Neural crest cell (in vitro differentiated cells): Measurements from ENCODE around the gene CCL13. TPM values are rescaled to one million over a fixed set of nuclear protein-coding genes. Genes with fewer than 3 reads are reported as not detected.

Experiments used
- DNase-seq: peaks from one replicate; pipeline ENCODE4 v3.0.0; 2021; ENCODE audit warnings: low read depth, mixed read lengths, low spot score
- H3K27ac Mint-ChIP-seq: one replicate; pipeline ENCODE4 v1.8.0; 2021; ENCODE audit warnings: mild to moderate bottlenecking, mixed read lengths; ENCODE audit not compliant: unreplicated experiment
- H3K27me3 Mint-ChIP-seq: 2 replicates; pipeline ENCODE4 v1.8.0; 2021; ENCODE audit warnings: low read depth, mild to moderate bottlenecking, mixed read lengths
- H3K36me3 Mint-ChIP-seq: 2 replicates; pipeline ENCODE4 v1.8.0; 2021; ENCODE audit warnings: low read depth, mild to moderate bottlenecking, mixed read lengths
- H3K4me1 Mint-ChIP-seq: 2 replicates; pipeline ENCODE4 v1.8.0; 2021; ENCODE audit warnings: mixed read lengths
- H3K4me3 Mint-ChIP-seq: one replicate; pipeline ENCODE4 v1.8.0; 2021; ENCODE audit warnings: mild to moderate bottlenecking, mixed read lengths
- H3K9me3 Mint-ChIP-seq: 2 replicates; pipeline ENCODE4 v1.8.0; 2021; ENCODE audit warnings: mixed read lengths
- total RNA-seq: library from RNA; stranded (reverse); gene quantifications from 2 replicates; pipeline ENCODE4 v1.2.1, GENCODE V29; 2021
- TF ChIP-seq, protein P1 (sequence below): fragments of 200-600 bp; sonication (generic); conservative IDR thresholded peaks from 2 replicates; pipeline ENCODE4 v1.5.0; 2021; ENCODE audit warnings: antibody characterized with exemption, mild to moderate bottlenecking

Gene CCL13
- total RNA-seq, 1 donor from 2014 or later = not detected

DNA sequence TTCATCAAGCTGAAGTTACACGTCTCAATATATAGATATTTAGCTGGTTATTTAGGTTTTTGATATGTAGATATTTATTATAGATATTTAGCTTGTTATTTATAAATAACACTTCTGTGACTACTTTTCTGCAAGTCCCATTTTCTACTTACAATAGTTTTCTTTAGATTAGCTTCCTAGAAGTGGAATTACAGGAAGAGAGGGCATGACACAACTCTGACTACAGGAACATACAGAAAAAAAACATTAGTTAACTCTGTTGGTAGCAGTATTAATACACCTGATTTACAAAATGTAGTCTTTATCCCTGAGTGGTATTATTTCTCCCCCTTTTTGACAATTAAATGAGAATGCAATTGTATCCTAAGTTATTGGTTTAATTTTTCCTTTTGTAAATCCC lies 28.0 kb downstream of the CCL13 start:
- no peak for DNase-seq
- Mint-ChIP-seq H3K36me3 (no peaks in the 10 kb centered on the region), H3K27me3 (peaks cover 28% of the 10 kb centered on the region), H3K27ac (no peak overlapping the region), H3K4me3 (no peak overlapping the region), H3K4me1 (no peaks in the 10 kb centered on the region), H3K9me3 (no peaks in the 10 kb centered on the region)
- TF ChIP-seq, protein P1, sequence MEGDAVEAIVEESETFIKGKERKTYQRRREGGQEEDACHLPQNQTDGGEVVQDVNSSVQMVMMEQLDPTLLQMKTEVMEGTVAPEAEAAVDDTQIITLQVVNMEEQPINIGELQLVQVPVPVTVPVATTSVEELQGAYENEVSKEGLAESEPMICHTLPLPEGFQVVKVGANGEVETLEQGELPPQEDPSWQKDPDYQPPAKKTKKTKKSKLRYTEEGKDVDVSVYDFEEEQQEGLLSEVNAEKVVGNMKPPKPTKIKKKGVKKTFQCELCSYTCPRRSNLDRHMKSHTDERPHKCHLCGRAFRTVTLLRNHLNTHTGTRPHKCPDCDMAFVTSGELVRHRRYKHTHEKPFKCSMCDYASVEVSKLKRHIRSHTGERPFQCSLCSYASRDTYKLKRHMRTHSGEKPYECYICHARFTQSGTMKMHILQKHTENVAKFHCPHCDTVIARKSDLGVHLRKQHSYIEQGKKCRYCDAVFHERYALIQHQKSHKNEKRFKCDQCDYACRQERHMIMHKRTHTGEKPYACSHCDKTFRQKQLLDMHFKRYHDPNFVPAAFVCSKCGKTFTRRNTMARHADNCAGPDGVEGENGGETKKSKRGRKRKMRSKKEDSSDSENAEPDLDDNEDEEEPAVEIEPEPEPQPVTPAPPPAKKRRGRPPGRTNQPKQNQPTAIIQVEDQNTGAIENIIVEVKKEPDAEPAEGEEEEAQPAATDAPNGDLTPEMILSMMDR = no peak

DNA sequence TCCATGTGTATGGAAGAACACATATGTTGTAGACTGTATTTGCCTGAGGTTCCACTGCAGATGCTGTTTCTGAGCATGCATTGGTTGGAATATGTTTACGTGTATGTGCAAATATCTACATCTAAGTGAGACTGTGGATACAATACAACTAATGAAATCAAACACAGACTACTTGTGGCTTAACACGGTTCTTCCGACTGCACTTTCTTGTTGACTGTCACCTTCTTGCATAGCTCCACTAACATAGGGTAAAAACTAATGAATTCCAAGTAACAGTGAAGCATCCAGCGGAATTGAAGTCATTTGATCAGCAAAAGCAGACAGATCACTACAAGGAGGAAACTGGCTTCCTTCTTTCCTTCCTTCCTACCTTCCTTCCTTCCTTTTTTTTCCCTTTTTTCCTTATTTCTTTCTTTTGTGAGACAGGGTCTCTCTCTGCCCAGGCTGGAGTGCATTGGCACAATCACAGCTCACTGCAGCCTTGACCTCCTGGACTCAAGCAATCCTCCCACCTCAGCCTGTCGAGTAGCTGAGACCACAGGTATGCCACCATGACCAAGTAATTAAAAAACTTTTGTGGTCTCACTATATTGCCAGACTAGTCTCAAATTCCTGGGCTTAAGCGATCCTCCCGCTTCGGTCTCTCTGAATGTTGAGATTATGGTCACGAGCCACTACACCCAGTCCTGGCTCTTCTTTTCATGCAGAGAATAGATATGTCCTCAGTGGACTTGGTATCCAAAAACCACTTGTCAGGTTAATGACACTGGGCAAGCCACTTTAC lies 28.7 kb downstream of the CCL13 start:
- H3K4me3 Mint-ChIP-seq = no peak overlapping the region
- H3K9me3 Mint-ChIP-seq = no peaks in the 10 kb centered on the region
- TF ChIP-seq, protein P1 = no peak
- peaks cover 30% of the 10 kb centered on the region for H3K27me3 Mint-ChIP-seq
- no peak overlapping the region for H3K27ac Mint-ChIP-seq
- no peaks in the 10 kb centered on the region for H3K36me3 Mint-ChIP-seq
- H3K4me1 Mint-ChIP-seq = no peaks in the 10 kb centered on the region
- no peak for DNase-seq

DNA sequence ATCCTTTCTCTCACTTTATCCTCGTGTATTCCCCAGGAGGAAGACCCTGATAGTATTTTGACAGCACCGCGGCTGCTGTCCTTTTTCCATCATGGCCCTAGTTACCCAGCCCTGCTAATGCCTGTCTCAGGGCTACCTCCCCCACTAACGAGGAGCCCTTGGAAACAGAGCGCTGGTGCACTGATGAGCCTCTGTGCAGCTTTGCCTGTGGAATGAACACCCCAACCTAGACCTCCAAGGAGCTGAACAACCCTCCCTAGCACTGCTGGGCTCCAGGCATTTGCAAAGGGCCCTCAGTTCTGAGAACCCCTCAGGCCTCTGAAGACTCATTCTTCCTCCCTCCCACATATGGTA lies 30.0 kb downstream of the CCL13 start:
- H3K27ac Mint-ChIP-seq = no peak overlapping the region
- H3K9me3 Mint-ChIP-seq = no peaks in the 10 kb centered on the region
- no peaks in the 10 kb centered on the region for H3K4me1 Mint-ChIP-seq
- no peak for DNase-seq
- peaks cover 30% of the 10 kb centered on the region for H3K27me3 Mint-ChIP-seq
- no peaks in the 10 kb centered on the region for H3K36me3 Mint-ChIP-seq
- H3K4me3 Mint-ChIP-seq = no peak overlapping the region
- TF ChIP-seq, protein P1 = no peak

DNA sequence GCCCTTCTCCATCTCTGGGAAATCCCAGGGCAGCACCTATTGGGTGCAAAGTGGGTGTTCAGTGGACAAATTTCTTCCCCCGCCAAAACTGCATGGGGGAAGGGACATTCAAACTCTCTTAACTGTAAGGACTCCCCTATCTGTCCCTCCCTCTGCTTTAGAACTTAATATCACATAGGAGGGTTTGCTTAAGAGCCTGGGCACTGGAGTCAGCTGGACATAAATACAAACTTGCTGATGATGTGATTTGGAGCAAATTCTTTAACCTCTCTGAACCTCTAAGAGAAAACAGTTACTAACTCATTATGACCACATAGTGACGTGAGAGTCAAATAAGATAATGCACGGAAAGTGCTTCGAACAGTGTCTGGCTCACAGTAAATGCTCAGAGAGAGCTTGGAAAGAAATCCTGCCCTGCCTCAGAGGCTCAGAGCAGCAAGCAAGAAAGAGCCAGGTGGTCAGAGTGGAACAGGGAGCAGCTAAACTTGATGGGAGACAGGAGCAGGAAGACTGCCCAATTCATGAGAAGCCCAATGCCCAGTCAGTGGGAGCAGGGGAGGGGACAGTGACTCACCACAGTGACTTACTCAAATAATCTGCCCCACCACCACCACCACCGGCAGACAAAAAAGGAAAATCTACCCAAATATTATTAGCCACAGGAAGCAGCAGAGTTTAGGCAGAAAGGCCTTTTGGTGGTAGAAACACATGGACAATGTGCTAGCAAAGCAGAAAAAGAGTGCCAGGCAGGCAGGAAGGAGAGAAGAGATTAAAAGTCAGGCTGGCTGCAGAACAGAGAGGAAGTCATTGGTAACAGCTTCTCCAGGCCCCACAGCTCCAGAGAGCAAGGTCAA lies 30.6 kb downstream of the CCL13 start:
- H3K4me3 Mint-ChIP-seq = no peak overlapping the region
- TF ChIP-seq, protein P1 = no peak

DNA sequence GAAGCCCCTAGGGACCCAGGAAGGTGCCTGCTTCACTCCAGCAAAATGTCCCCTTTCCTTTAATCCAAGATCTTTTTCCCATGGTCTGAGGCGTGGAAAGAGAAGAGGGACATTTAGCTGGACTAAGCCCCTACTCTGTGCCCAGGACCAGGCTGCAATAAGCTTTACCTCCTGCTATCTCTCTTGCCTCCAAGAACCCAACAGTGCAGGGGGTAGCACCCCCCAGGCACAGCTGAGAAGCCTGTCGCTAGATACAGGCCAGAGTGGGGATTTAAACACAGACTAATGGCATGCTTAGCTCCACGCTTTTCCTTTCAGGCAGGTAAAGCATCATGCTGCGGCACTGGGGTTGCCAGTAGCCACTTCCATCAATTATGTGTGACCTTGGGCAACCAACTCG lies 31.3 kb downstream of the CCL13 start:
- DNase-seq = no peak
- no peaks in the 10 kb centered on the region for H3K36me3 Mint-ChIP-seq
- H3K9me3 Mint-ChIP-seq = no peaks in the 10 kb centered on the region
- H3K27ac Mint-ChIP-seq = no peak overlapping the region
- peaks cover 36% of the 10 kb centered on the region for H3K27me3 Mint-ChIP-seq
- no peak overlapping the region for H3K4me3 Mint-ChIP-seq
- no peaks in the 10 kb centered on the region for H3K4me1 Mint-ChIP-seq
- TF ChIP-seq, protein P1 = no peak

More for the DNA sequence above, 30.6 kb downstream of the CCL13 start:
- Mint-ChIP-seq H3K27me3 (peaks cover 32% of the 10 kb centered on the region), H3K4me1 (no peaks in the 10 kb centered on the region), H3K27ac (no peak overlapping the region), H3K9me3 (no peaks in the 10 kb centered on the region), H3K36me3 (no peaks in the 10 kb centered on the region)
- DNase-seq = no peak
